Measurements from ENCODE around the gene CABLES1.
"Not testable (repeated sequence)": the region's sequence is repeated elsewhere in the genome, so short reads cannot be mapped to it uniquely, and the experiment has no call there.

Gene CABLES1

DNA sequence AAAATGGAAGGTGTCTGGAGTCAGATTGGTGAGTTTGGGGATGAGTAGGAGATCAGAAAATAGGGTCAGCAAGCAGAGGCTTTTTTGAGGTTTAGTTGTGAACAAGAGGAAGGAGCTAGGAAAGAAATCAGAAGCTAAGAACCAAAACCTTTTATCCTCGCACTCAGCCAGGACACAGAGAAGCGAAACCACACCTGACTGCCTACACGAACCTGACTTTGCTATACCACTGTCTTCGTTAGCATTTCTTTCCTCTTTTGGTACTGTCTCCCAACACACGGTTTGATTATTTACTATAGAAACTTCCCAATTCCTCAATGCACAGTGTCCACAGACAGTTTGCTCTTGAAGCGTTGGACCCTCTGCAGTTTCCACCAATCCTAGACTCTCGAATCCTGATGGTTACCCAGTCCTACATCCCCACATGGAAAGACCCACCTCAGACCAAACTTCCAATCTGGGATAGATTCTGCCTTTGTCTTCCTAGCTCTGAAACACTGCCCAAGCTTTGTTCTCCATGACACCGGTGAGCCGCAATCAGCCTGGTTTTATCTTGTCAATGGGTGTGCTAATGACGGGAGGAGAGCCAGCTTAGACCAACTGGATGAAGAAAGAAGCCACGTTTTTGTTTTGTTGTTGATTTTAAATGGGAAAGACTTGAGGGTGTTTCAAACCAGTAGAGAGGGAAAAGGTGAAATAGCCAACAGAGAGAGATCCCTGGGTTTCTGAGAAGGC is 137.4 kb downstream of the CABLES1 start:
- no peak for DNase-seq

DNA sequence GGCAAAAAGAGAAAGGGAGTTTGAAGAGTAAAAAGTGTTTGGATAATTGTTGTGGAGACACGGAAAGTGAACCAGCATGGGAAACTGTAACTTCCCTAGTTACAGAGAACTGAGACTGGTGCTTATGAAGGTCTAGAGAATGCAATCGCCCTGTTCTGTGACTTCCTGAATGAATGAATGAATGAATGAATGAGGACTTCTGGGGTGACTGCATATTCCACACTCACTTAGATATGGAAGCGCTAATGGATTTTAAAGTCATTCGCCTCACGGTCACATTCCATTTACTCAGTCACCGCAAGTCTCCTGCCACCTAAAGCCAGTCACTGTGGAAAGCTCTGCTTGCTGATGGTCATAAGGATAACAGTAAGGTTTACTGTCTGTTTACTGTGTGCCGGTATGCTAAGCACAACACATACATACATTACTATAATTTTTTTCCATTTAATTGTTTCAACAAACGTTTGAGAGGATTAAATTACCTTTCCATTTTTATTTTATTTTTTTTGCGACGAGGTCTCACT is 138.2 kb downstream of the CABLES1 start:
- DNase-seq, result no peak

DNA sequence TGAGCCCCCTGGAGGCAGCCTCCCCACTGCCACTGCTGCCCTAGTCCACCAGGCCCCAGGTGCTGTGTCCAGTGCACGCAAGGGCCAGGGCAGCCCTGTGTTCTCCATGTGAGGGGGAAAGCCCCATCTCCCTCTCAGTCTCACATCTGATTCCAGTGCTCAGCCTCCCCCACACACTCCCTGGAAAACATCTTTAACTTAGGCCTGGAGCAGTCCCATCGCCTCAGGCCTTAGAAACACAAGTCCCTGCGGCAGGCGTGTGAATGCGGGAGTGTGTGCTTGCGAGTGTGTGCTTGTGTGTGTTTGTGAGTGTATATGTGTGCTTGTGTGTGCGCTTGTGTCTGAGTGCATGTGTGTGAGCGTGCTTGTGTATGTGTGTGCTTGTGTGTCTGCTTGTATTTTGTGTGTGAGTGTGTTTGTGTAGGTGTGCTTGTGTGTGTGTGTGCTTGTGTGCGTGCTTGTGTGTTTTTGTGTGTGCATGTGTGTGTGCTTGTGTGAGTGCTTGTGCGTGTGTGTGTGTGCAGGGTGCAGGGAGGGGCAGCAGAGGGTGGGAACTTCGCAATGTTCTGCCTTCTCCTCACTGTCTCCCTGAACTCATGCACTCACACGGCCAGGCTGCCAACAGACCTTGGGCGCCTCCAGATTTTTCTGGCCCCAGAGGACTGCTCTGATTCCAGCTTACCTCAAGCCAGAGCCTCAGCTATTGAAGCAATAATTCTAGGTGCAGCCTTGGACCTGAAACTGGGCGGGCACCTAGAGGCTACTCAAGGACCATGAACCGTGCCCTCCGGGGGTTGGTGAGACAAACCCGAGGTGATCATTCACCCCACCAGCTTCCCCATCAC is 139.6 kb downstream of the CABLES1 start:
- DNase-seq, result no peak

DNA sequence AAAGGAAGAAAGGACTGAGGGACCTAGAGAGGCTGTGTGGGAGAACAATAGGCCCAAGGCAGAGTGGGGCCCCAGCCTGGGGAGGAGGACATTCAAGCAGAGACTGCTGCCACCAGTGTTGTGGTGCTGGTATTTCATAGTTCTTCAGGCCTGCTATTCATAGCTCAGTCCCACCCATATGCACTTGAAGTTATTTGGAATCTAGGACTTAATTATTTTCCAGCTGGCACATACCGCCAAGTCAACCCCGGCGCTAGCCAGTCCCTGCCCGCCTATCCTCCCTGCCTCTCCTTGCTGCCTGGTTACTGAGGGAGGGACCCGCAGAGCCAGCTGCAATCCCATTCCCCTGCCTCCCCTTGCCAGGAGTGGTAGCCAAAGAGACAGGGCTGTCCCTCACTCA is 141.2 kb downstream of the CABLES1 start:
- no peak for DNase-seq

DNA sequence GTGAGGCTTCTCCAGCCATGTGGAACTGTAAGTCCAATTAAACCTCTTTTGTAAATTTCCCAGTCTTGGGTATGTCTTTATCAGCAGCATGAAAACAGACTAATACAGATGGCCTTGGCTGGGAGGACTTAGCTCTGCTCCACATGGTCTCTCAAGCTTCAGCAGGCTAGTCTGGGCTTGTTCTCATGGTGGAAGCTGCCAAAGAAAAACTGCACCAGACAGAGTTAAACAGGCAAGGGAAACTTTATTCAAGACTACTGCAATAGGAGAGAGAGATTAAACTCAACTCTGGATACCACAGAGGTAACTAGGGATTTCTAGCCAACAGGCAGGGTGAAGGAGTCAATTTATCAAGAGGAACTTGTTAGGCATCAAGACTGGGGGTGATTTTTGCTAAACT is 142.1 kb downstream of the CABLES1 start:
- DNase-seq, result no peak

DNA sequence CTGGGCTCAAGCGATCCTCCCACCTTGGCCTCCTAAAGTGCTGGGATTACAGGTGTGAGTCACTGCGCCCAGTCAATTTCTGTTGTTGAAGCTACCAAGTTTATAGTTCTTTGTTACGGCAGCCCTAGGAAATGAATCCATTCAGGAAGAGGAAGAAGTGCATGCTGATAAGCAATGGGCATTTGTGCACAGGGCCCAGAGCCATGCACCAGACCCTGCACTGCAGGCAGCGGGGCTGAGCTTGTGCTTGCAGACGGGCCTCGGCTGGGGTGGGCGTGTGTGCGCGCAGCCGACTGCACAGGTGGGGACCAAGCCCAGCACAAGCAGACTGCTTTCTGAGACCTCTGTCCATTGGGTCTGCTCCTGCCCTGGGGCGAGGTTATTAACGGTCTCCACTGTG is 144.6 kb downstream of the CABLES1 start:
- DNase-seq, result no peak

DNA sequence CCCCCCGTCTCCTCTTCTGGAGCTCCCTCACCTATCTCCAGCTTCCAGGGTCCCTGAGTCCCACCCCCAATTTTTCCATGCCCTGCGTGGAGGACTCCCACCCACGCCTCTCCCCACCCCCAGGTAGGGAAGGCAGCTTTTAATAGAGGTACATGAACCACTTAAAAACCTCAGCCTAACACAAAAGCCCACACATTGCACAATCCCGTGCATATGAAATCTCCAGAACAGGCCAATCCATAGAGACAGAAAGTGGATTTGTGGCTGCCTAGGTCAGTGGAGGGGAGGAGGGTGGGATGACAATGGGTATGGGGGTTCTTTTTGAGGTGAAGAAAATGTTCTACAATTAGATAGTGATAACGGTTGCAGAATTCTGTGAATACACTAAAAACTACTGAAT is 145.6 kb downstream of the CABLES1 start:
- no peak for DNase-seq

DNA sequence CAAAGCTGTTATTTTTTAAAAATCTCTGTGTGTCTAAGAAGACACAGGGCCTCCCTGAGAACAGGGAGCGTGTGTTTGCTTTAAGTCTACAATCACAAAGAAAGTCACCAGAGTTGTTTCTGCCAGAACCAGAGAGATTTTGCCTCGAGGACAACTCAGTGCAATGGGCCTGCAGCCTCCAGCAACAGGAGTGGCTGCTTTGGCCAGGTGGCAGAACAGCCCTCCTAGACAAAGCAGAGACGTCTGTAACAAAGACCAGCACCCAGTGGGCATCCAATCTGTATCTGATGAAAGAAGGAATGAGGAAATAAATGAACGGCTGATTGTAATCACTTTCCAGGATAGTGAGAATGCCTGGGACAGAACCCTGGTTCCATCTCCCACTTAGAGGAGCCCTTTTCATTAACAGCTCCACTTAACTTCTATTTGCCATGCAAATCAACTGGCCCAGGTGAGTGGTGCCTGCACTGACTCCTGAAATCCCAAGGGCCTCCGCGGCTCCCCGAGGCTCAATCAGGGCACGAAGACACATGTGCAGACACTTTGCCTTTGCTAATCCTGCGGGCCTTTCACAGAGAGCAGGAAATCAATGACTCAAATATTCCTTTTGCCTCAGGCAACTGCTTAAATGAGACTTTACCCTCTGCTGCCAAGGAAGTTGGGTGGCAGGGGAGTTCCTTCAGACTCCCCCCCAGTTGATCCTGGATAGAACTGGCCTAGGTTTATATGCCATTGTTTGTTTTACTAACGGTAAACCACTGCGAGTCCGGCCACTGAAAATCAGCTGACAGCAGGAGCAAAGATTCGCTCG is 146.5 kb downstream of the CABLES1 start:
- DNase-seq, result no peak

DNA sequence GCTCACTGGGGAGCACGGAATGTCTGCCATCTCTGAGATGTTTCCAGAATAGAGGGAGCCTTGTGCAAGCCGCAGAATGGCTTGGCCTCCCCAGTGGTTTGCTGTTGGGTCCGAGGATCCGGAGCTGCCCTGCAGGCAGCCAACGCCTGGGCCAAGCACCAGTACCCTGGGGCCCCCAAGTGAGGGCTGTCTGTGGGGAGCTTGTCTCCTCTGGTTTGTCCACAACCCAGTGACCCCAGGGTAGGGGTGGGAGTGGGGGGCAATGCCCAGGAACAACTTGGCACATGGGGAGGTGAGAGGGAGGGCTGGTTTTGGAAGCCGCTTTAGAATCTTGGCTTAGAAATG is 147.1 kb downstream of the CABLES1 start:
- DNase-seq, result no peak

DNA sequence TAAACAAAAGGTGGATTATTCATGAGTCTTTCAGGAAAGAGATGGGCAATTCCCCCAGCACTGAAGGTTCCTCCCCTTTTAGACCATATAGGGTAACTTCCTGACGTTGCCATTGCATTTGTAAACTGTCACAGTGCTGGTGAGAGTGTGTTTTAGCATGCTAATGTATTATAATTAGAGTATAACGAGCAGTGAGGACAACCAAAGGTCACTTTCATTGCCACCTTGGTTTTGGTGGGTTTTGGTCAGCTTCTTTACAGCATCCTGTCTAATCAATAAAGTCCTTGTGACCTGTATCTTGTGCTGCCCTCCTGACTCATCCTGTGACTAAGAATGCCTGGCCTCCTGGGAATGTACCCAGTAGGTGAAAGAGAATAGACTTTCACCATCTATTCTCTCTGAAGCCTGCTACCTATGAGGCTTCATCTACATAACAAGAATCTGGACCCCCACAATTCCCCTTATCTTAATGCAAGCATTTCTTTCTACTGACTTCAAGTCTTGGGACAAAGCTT is 148.7 kb downstream of the CABLES1 start:
- no peak for DNase-seq

DNA sequence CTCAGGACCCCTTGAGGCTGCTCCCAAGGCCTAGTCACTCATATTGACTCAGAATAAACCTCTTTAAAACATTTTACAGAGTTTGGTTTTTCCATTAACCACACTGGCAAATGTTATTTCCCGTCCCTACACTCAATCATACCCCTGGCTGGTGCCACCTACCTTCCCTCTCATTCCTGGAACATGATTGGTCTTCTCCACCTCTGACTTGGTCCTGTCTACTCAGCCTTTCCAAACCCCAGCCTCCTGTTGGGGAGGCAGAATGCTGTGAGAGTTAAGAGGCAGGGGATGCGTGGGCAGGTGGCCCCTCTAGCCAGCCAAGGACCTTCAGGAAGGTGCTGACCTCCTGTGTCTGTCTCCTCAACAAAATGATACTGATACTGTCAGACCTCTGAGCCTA is 149.3 kb downstream of the CABLES1 start:
- DNase-seq, result no peak

DNA sequence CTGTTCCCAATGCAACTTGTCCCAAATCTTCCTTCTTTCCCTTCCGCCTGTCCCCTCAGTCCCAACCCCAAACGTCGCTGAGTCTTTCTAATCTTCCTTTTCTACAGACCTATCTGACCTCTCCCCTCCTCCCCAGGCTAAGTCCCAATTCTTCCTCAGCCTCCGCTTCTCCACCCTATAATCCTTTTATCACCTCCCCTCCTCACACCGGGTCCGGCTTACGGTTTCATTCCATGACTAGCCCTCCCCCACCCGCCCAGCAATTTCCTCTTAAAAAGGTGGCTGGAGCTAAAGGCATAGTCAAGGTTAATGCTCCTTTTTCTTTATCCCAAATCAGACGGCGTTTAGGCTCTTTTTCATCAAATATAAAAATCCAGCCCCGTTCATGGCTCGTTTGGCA is 150.3 kb downstream of the CABLES1 start:
- DNase-seq, result not testable (repeated sequence)

DNA sequence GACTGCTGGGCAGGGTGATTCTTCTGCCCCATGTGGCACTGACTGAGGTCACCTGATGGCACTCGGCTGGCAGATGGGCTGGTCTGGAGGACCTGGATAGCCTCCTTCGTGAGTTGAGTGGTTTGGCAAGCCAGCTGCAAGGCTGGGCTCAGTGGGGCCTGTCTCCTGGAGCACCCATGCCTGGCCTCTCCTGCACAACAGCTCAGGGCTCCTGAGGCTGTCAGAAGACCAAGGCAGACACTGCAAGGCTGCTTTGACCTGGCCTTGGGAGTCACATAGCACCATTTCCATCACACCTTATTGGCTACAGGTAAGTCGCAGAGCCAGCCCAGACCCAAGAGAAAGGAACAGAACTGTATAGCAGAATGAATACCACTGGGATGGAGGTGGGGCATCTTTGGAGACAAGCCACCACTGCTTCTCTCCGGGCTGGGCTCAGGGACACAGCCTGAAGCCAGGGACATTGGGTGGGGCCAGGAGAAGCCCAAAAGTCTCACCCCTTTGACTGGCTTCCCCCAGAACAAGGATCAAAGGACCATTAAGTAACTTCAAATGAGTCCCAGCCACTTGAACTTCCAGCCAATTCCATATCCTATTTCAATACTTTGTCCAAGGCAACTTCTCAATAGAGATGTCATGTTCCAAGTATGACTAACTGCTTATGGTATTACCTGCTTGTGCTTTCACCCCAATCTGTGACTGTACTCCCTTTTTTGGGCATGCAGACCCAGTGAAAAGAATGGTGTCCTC is 156.3 kb downstream of the CABLES1 start:
- DNase-seq, result no peak

DNA sequence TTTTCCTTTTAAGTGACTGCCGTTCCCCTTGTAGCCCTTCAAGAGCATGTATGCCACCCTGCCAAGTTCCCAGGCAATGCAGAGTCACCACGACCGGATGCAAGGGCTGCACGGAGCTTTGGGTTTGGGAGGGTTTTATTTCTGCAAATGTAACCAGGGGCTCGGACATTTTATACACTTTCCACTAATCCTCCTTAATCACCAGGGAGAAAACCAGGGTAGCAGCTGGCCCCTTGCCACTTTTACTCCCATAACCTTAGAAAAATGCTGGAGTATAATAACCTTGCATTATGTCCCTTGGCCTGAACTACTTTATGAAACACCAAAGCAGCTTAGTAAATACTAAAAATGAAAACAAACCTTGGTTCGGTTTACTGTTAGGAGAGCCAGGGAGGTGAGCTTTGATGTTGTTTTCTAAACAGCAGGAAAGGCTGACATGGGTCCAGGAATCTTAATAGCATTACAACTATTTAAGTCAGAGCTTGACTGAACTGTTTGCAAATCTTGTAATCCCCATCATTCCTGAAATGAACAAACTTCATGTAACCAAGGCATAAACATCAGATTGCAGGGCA is 165.0 kb downstream of the CABLES1 start:
- DNase-seq, result no peak

DNA sequence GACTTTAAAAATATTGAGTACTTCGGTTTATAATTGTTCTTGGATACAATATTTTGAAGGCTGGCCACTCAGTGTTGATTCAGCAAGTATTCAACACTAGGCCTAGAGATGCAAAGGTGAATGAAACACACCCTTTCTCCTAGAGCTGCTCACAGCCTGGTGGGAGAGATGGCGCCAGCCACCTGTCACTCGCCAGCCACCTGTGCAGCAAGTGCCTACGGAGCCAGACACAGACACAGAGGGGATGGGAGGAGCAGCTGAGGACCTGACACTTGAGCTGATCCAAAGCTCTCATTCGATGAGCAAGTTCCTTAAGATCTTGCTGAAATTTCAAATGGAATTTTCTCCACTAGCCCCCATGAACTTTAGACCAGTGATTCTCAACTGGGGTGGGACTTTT is 166.7 kb downstream of the CABLES1 start:
- DNase-seq, result no peak

DNA sequence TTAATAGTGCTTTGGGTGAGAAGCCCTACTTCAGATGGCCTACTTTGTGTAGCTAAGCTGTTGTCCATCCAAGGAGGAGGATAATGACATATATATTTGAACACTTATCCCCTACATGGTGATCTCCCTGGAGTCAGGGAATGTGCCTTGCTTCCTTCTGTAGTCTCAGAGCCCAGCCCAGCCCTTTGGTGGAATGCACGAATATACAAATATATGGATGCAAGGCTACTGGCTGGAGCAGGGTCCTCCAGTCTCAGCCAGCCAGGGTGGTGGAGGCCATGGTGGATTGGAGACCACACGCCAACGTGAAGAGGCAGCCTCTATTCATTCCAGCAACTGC is 167.2 kb downstream of the CABLES1 start:
- no peak for DNase-seq

DNA sequence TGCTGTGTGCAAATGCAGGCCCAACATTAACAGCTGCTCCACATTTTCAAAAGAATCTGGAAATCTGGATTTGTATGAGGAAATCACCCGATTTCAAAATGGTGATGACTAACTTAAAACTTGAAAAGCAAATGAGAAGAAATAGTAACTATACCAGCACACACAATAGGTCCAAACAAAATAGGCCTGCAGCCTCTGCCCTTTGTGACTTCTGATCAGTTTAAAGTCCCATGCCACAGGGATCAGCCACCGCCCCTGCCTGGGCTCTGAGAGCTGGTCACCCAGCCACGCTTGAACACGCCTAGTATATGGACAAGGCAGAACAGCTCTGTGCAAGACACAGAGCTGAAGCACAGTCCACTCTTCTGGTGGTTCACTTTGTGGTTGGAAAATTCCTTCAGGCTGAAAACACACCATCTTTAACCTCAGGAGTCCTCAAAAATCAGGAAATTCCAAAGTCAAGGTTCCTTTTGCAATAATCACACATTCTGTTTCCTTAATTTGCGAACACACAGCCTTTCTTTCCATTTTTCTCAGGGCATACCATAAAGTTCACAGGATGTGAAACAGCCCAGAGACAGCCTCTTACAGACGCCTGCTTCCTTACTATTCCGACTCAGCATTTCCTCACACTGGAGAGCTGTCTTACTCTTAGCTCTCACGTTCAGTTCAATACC is 167.7 kb downstream of the CABLES1 start:
- peak; percentile 11 for DNase-seq

DNA sequence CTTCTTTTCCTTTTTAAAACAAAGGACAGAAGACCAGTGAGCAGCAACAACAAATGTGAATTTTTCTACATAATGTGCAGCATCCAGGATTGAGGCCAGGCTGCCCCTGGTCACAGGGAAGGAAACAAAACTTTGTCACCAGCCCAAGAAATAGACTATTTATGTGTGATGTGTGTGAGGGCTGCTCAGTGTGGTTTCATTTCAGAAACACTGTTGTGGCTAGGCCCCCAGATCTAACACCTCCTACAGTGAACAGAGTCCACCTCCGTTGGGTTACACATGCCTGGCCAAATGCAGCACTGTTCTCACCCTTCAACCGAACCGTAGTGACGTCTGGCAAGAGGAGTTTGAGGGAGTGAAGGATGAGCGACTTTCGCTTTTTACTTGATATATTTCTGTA is 171.5 kb downstream of the CABLES1 start:
- no peak for DNase-seq

DNA sequence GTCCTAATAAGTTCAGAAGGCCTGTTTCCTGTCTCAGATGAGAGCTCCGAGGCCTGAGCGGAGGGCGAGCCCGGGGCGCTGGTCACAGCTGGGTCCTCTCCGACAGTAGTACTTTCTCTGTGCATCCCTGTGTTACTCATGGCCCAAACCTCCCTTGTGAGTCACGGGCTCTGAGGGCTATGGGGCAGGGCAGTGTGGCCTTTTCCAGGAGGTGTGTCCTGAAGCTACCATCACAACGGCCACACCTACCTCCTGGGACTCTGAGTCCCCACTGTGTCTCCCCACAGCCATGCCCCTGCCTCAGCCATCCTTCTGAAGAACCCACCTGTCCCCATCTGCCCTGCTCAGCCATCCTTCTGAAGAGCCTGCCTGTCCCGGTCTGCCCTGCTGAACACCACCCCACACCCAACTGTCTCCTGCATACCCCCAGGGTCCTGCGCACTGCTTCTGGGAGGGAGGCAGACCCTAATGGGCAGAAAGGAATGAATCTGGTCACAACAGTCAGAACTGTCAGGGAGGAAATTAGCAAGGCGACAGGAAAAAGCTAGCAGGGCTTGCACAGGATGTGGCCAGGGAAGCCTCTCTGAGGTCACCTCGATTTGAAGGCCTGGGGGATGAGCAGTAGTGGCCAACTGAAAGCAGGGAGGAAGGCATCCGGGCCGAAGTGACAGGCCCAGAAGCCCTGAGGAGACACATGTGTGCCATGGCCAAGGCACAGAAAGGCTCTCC is 172.4 kb downstream of the CABLES1 start:
- DNase-seq, result no peak

All from GDM1 (cell line).